IPS-15b (cell line): ENCODE measurements around the gene SLFN11.
"Not testable (repeated sequence)": the region's sequence is repeated elsewhere in the genome, so short reads cannot be mapped to it uniquely, and the experiment has no call there.

Experiments used
- H3K27me3 ChIP-seq: one replicate; pipeline ENCODE4 v1.6.1; 2013; ENCODE audit warnings: low read length; ENCODE audit not compliant: control insufficient read depth, insufficient read depth
- H3K36me3 ChIP-seq: one replicate; pipeline ENCODE4 v1.6.1; 2013; ENCODE audit warnings: low read length; ENCODE audit not compliant: control insufficient read depth, insufficient read depth
- H3K4me1 ChIP-seq: one replicate; pipeline ENCODE4 v1.6.1; 2013; ENCODE audit warnings: mild to moderate bottlenecking, low read length; ENCODE audit not compliant: control insufficient read depth, insufficient read depth
- H3K4me3 ChIP-seq: one replicate; pipeline ENCODE4 v1.5.1; 2013; ENCODE audit warnings: low read depth, low read length
- H3K9ac ChIP-seq: one replicate; pipeline ENCODE4 v1.6.1; 2013; ENCODE audit warnings: low read depth, mild to moderate bottlenecking, low read length
- H3K9me3 ChIP-seq: one replicate; pipeline ENCODE4 v1.6.1; 2013; ENCODE audit warnings: mild to moderate bottlenecking, low read length; ENCODE audit not compliant: control insufficient read depth, insufficient read depth

The SLFN11 gene

DNA sequence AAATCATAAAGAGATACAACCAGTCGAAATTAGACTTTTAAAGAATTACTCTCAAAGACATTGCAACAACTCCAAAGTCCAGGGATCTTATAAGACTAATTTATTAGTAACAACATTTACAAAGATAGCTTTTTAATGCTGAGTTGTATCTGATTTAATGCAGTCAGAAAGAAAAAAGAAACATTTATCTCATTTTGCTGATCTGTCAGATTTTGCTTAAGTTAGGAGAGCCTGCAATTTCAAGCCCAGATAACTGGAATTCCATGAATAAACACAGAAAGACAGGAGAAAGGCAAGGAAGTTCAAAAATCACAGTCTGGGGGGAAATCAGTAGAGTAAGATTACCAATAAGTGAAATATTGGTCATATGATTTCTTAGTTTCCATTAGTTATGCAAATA is 22.9 kb downstream of the SLFN11 start:
- no peak overlapping the region for H3K4me3 ChIP-seq
- no peaks in the 10 kb centered on the region for H3K36me3 ChIP-seq
- no peak overlapping the region for H3K9ac ChIP-seq
- no peaks in the 10 kb centered on the region for H3K4me1 ChIP-seq
- H3K27me3 ChIP-seq = peaks cover 55% of the 10 kb centered on the region
- H3K9me3 ChIP-seq = no peaks in the 10 kb centered on the region

DNA sequence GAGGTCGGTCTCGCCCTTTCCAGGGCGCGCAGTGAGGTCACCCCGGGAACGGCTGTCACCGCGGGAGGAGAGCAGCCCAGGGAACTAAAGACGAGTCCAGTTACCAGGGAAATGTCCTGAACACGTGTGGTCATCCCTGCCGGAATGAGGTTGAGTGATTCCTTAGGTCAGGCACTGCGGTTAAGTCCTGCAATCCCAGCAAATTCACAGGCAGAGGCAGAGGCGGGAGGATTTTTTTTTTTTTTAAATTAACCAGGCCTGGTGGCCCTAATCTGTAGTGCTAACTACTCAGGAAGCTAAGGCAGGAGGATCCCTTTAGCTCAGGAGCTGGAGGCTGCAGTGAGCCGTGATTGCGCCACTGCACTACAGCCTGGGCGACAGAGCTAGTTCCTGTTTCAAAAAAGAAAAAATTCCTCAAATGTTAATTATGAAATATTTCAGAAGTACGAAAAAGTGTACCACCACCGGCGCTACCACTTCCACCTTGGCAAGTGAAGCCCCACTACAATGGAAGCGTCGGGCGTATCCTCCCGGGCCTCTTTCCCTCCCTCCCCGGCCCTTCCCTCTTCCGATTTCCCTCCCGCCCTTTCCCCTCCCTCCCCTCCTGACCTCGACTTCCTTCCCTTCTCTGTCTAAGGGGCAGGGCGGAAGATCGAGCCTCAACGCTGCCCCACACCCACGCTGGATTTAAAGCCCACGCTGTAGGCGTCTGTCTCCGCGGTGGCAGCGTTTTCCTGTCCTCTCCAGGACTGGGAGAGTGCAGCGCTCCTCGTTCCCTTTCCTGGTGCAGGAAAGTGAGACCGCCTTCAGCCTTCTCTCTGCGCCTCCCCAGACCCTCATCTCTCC is 27.3 kb downstream of the SLFN11 start:
- Histone ChIP-seq H3K9ac (no peak overlapping the region), H3K36me3 (no peaks in the 10 kb centered on the region), H3K27me3 (peaks cover 69% of the 10 kb centered on the region), H3K9me3 (no peaks in the 10 kb centered on the region), H3K4me1 (no peaks in the 10 kb centered on the region), H3K4me3 (peak overlapping the region; percentile 64)

DNA sequence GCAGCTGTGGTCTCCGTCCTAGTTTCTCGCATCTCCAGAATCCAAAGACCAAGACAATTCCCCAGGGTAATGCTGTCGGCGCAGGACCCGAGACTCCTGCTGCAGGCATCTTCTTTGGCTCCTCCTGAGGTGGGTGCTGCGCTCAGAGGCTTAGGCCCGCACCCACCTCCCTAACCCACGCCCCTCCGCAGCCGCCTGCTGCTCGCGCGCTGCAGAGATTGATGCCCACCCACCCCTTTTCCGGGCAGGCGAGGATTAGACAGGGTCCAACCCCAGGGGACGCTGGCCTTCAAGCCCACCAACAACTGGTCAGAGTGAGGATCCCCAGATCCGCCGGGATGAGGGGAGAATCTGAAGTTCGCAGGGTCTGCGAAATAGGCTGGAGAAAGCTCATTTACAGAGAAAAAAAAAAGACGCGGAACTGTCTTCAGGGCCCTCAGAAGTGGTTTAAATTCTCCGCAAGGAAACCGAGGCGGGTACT is 27.9 kb downstream of the SLFN11 start:
- Histone ChIP-seq H3K27me3 (peaks cover 69% of the 10 kb centered on the region), H3K9ac (no peak overlapping the region), H3K4me3 (peak overlapping the region; percentile 64)

DNA sequence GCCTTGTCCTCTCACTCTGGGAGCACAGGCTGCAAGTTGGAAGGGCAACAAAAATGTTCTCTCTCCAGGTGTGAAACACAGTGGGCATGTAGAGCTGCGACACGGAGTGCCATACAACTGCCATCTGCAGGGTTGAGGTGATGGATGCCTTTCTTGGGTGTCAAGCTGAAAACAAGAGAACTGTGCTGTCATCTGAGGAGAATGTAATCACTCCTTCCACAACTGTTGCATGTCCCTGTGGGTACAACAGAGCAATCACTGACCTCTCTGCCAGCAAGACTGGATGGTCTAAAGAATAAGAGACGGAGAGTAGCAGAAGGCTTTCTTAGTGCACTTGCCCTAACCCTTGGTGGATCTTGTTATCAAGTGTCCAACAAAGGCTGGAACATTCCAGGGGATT is 29.2 kb downstream of the SLFN11 start:
- no peaks in the 10 kb centered on the region for H3K36me3 ChIP-seq
- H3K27me3 ChIP-seq = peaks cover 69% of the 10 kb centered on the region
- no peaks in the 10 kb centered on the region for H3K9me3 ChIP-seq

More for the DNA sequence above, 27.9 kb downstream of the SLFN11 start:
- Histone ChIP-seq H3K9me3 (no peaks in the 10 kb centered on the region), H3K36me3 (no peaks in the 10 kb centered on the region), H3K4me1 (no peaks in the 10 kb centered on the region)

DNA sequence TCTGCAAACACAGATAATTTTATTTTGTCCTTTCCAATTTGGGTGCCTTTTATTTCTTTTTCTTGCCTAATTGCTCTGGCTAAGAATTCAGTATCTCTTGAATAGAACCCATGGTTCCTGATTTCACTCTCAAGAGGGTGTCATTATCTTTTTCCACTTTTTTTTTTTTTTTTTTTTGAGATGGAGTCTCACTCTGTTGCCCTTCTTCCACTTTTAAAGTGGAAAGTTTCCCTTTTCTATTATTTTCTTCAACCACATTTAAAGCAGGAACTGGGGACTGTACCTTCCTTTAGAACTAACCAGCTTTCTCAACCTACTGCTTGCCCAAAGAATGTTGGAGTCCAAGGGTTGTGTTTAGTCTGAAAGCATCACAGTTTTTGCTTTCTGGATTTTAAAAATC is 31.1 kb downstream of the SLFN11 start:
- no peak overlapping the region for H3K9ac ChIP-seq
- H3K9me3 ChIP-seq = no peaks in the 10 kb centered on the region
- no peaks in the 10 kb centered on the region for H3K36me3 ChIP-seq
- no peaks in the 10 kb centered on the region for H3K4me1 ChIP-seq
- no peak overlapping the region for H3K4me3 ChIP-seq
- H3K27me3 ChIP-seq = peaks cover 57% of the 10 kb centered on the region

More for the DNA sequence above, 29.2 kb downstream of the SLFN11 start:
- H3K4me3 ChIP-seq = no peak overlapping the region
- no peak overlapping the region for H3K9ac ChIP-seq
- no peaks in the 10 kb centered on the region for H3K4me1 ChIP-seq

DNA sequence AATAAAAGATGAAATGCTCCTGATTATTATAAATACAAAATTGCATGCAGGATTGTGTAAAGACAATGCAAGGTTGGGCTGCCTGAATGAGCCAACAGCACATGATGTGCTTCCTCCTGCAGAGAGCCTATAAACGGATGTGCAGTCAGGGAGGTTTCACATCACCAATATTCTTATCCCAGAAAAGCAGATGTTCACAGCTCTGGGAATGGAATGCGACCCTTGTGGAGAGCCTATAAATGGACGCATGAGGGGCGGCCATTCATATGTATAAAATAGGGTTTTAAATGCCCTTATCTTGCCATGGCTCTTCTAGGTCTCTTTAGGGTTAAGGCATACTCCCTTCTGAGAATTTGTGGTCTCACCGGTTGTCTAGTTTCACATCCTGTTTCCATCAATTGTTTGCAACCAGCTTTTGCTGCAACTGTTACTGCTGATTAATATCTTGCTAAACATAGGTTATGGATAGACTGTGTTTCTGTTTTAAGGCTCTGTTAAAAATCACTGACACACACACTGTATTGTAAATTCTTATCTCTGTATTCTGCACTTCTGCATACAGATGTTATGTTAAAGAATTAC is 31.9 kb downstream of the SLFN11 start:
- Histone ChIP-seq H3K9me3 (no peaks in the 10 kb centered on the region), H3K27me3 (peaks cover 52% of the 10 kb centered on the region), H3K4me3 (no peak overlapping the region), H3K9ac (no peak overlapping the region), H3K4me1 (no peaks in the 10 kb centered on the region), H3K36me3 (no peaks in the 10 kb centered on the region)

DNA sequence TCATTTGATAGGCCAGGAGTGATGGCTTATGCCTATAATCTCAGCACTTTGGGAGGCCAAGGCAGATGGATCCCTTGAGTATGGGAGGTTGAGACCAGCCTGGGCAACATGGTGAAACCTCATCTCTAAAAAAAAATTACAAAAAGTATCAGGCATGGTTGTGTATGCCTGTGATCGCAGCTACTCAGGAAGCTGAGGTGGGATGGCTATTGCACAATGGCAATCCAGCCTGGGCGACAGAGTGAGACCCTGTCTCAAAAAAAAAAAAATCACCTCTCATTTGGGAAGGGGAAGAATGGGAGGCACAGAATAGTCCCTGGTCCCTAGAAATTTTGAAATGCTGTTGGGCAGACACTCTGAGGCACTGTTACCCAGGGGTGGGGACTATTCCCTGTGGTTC is 35.2 kb downstream of the SLFN11 start:
- peaks cover 20% of the 10 kb centered on the region for H3K27me3 ChIP-seq

DNA sequence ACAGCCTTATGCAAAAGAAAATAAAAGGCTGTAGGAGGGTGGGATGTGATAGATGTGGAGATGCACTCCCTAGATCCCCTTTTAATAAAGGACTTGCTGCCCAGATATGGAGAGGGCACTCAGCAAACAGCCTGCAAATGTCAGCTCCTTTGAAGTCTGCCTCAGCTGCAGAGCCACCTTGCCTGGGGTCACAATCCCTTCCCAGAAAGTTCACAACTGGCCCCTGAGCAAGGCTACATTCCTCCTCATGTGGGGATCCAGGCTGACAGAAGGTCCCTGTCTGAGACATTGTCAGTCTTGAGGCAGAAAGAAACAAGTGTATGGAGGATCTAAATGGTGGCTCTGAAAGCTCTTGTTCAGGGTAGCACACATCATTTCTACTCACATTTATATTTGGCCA is 36.1 kb downstream of the SLFN11 start:
- H3K36me3 ChIP-seq = no peaks in the 10 kb centered on the region
- no peaks in the 10 kb centered on the region for H3K9me3 ChIP-seq
- no peak overlapping the region for H3K9ac ChIP-seq
- H3K27me3 ChIP-seq = peaks cover 11% of the 10 kb centered on the region
- no peak overlapping the region for H3K4me3 ChIP-seq
- no peaks in the 10 kb centered on the region for H3K4me1 ChIP-seq

More for the DNA sequence above, 35.2 kb downstream of the SLFN11 start:
- Histone ChIP-seq H3K4me1 (no peaks in the 10 kb centered on the region), H3K36me3 (no peaks in the 10 kb centered on the region), H3K4me3 (no peak overlapping the region), H3K9ac (no peak overlapping the region), H3K9me3 (no peaks in the 10 kb centered on the region)

DNA sequence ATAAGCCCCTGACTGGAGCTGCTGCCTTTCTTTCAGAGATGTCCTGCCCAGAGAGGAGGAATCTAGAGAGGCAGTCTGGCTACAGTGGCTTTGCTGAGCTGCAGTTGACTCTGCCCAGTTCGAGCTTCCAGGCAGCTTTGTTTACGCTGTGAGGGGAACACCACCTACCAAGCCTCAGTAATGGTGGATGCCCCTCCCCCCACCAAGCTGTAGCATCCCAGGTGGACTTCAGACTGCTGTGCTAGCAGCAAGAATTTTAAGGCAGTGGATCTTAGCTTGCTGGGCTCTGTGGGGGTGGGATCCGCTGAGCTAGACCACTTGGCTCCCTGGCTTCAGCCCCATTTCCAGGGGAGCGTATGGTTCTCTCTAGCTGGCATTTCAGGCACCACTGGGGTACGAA is 39.8 kb downstream of the SLFN11 start:
- not testable (repeated sequence) for H3K4me3 ChIP-seq

DNA sequence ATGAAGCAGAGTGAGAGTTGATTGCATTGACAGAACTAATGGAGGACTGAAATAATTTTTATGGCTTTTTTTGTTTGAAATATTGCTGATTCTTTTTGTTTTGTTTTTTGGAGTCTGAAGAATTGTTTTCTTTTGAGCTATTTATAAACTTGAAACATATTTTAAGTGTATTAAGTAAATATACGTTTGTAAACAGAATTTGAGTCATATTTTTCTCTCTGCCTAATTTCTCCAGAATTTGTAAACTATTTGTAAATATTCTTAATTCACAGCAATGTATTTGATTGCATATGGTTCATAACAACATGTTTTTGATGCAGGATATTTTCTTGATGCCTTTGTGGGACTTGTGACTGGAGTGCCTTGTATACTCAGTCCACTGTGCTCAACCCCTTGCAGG is 50.7 kb downstream of the SLFN11 start:
- H3K4me1 ChIP-seq = no peaks in the 10 kb centered on the region
- H3K9ac ChIP-seq = no peak overlapping the region
- H3K9me3 ChIP-seq = peaks cover 6% of the 10 kb centered on the region
- H3K4me3 ChIP-seq = no peak overlapping the region
- no peaks in the 10 kb centered on the region for H3K27me3 ChIP-seq
- no peaks in the 10 kb centered on the region for H3K36me3 ChIP-seq

More for the DNA sequence above, 39.8 kb downstream of the SLFN11 start:
- H3K27me3 ChIP-seq, H3K9me3 ChIP-seq, H3K36me3 ChIP-seq, H3K9ac ChIP-seq, H3K4me1 ChIP-seq: not testable (repeated sequence)

DNA sequence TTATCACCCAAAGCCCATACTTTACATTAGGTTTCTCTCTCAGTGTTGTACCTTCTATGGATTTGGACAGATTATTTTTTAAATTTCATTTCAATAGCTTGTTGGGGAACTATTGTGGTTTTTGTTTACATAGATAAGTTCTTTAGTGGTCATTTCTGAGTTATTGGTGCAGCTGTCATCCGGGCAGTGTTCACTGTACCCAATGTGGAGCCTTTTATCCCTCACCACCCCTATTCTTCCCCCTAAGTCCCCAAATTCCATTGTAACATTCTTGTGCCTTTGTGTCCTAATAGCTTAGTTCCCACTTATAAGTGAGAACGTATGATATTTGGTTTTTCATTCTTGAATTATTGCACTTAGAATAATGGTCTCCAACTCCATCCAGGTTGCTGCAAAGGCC is 57.5 kb downstream of the SLFN11 start:
- H3K4me3 ChIP-seq = no peak overlapping the region
- peaks cover 9% of the 10 kb centered on the region for H3K4me1 ChIP-seq
- H3K36me3 ChIP-seq = no peaks in the 10 kb centered on the region
- no peaks in the 10 kb centered on the region for H3K9me3 ChIP-seq
- H3K9ac ChIP-seq = no peak overlapping the region
- H3K27me3 ChIP-seq = peaks cover 16% of the 10 kb centered on the region

DNA sequence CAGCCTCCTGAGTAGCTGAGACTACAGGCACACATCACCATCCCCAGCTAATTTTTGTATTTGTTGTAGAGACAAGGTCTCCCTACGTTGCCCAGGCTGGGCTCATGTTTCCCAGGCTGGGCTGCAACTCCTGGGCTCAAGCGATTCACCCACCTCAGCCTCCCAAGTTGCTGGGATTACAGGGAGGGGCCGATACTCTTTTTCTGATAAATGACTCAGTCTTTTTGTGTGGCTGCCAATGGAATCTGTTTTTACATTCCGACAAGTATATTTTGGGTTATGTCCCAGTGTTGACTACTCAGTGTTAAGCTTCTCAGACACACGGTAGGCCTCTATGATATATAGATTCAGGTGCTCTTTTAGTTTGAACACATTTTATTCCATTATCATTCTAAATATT is 58.1 kb downstream of the SLFN11 start:
- Histone ChIP-seq H3K9me3 (no peaks in the 10 kb centered on the region), H3K4me1 (peaks cover 9% of the 10 kb centered on the region), H3K4me3 (no peak overlapping the region), H3K9ac (no peak overlapping the region), H3K36me3 (no peaks in the 10 kb centered on the region), H3K27me3 (peaks cover 16% of the 10 kb centered on the region)
